MCF 10A (cell line): Measurements from ENCODE around the gene INHBB. TPM values are rescaled to one million over a fixed set of nuclear protein-coding genes. Genes with fewer than 3 reads are reported as not detected.
"Not testable (repeated sequence)": the region's sequence is repeated elsewhere in the genome, so short reads cannot be mapped to it uniquely, and the experiment has no call there.

Experiments
- BruUV-seq: library from RNA; stranded (reverse); fragments of 400-500 nt; replicated peaks from 2 replicates; lab custom pipeline; 2021; lab: Mats Ljungman, UMichigan
- CTCF ChIA-PET: fragments of 300-600 bp; sonication (Branson Sonifier 250); formaldehyde crosslinking; extraction: SDS; loops from one replicate; lab custom pipeline; 2021; ENCODE audit warnings: antibody characterized with exemption, inconsistent platforms; lab: Yijun Ruan, JAX
- POLR2A ChIA-PET: fragments of 300-600, 350-650 bp; sonication (Branson Sonifier 250); formaldehyde crosslinking; extraction: SDS; loops from one replicate; lab custom pipeline; 2020; ENCODE audit warnings: antibody characterized with exemption, inconsistent platforms; lab: Yijun Ruan, JAX
- DNase-seq: peaks from one replicate; pipeline ENCODE4 v3.0.0-alpha.2; 2018; ENCODE audit not compliant: unreplicated experiment
- H3K27ac Mint-ChIP-seq: one replicate; pipeline ENCODE4 v1.8.0; 2022; ENCODE audit warnings: mild to moderate bottlenecking, low read depth, mixed read lengths; ENCODE audit not compliant: unreplicated experiment
- H3K27me3 Mint-ChIP-seq: one replicate; pipeline ENCODE4 v1.8.0; 2022; ENCODE audit warnings: mixed read lengths; ENCODE audit not compliant: insufficient read depth, unreplicated experiment
- H3K36me3 Mint-ChIP-seq: one replicate; pipeline ENCODE4 v1.8.0; 2022; ENCODE audit warnings: mild to moderate bottlenecking, moderate library complexity, mixed read lengths; ENCODE audit not compliant: insufficient read depth, unreplicated experiment
- H3K4me1 Mint-ChIP-seq: one replicate; pipeline ENCODE4 v1.8.0; 2022; ENCODE audit warnings: mixed read lengths; ENCODE audit not compliant: insufficient read depth, unreplicated experiment
- H3K4me3 Mint-ChIP-seq: one replicate; pipeline ENCODE4 v1.8.0; 2022; ENCODE audit warnings: mild to moderate bottlenecking, moderate library complexity, mixed read lengths; ENCODE audit not compliant: unreplicated experiment
- H3K9me3 Mint-ChIP-seq: one replicate; pipeline ENCODE4 v1.8.0; 2022; ENCODE audit warnings: mixed read lengths; ENCODE audit not compliant: unreplicated experiment
- intact Hi-C: fragments of 100-400 bp; cut with micrococcal nuclease; formaldehyde crosslinking; loops from 2 replicates; pipeline ENCODE4 v1.14.1; 2022
- total RNA-seq: library from RNA; stranded (reverse); gene quantifications from 2 replicates; pipeline ENCODE4 v1.2.3, GENCODE V29; 2022
- TF ChIP-seq, protein P1 (sequence below): fragments of 200-600 bp; IDR thresholded peaks from one replicate; pipeline ENCODE4 v1.8.0; 2022; ENCODE audit warnings: antibody characterized with exemption, mild to moderate bottlenecking; ENCODE audit not compliant: unreplicated experiment

INHBB gene
- total RNA-seq, 1 experiment from 2014 or later: 0.16 TPM

DNA sequence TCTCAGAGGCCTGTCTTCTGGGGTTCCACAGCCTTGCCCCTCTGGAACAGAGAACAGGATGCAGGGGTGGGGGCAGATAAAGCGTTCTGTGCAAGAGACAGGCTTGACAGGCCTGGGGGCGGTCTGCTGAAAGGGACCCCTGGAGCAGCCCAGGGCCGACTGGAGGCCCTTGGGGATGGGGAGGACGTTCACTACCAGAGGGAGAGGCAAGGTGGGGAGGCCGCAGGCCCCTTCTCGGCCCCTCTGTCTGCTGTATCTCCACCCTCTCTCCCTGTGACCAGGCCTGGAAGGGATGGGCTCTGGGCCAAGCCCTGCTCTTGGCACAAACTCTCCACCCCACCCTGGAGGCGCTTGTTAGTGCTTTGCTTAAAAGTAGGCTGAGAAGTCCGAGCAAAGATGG is 27.3 kb upstream of the INHBB start:
- intact Hi-C loops: loop anchor here (10.0 kb wide), 1 partner anchor 356 kb away; no protein-coding TSS in a partner anchor
- Mint-ChIP-seq H3K4me1 (peaks cover 27% of the 10 kb centered on the region), H3K27me3 (no peaks in the 10 kb centered on the region), H3K9me3 (no peaks in the 10 kb centered on the region), H3K27ac (peak overlapping the region; percentile 54), H3K4me3 (peak overlapping the region; percentile 40), H3K36me3 (peaks cover 6% of the 10 kb centered on the region)
- BruUV-seq: no TSS peak
- POLR2A ChIA-PET: interaction anchor here (0.7 kb wide), 2 partner anchors 38 to 563 kb away, joined by 3 read pairs; no protein-coding TSS in a partner anchor
- TF ChIP-seq, protein P1, sequence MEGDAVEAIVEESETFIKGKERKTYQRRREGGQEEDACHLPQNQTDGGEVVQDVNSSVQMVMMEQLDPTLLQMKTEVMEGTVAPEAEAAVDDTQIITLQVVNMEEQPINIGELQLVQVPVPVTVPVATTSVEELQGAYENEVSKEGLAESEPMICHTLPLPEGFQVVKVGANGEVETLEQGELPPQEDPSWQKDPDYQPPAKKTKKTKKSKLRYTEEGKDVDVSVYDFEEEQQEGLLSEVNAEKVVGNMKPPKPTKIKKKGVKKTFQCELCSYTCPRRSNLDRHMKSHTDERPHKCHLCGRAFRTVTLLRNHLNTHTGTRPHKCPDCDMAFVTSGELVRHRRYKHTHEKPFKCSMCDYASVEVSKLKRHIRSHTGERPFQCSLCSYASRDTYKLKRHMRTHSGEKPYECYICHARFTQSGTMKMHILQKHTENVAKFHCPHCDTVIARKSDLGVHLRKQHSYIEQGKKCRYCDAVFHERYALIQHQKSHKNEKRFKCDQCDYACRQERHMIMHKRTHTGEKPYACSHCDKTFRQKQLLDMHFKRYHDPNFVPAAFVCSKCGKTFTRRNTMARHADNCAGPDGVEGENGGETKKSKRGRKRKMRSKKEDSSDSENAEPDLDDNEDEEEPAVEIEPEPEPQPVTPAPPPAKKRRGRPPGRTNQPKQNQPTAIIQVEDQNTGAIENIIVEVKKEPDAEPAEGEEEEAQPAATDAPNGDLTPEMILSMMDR: no peak
- peak; percentile 47 for DNase-seq
- CTCF ChIA-PET: interaction anchor here (0.6 to 1.5 kb wide), 7 partner anchors 18 to 362 kb away, joined by 3 to 7 read pairs (median 4); no protein-coding TSS in a partner anchor

DNA sequence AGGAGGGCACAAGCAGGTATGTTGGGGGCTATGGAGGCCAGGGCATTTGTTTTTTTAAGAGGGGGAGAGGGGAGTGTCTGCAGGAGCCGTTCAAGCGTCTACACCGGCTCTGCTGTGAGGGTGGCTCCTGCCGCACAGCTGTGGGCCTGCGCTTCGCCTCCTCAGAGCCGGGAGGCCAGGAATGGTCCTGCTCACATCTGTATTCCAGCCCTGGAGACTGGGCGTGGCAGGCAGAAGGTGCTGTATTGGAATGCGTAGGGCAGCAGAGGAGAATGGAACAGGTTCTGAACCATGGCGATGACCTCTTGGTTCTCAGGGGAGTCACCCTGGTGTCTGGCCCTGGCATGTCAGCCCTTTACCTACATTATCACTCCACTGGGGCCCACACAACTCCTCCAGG is 26.8 kb upstream of the INHBB start:
- H3K27ac Mint-ChIP-seq: peak overlapping the region; percentile 54
- H3K4me1 Mint-ChIP-seq: peaks cover 31% of the 10 kb centered on the region
- DNase-seq: no peak
- POLR2A ChIA-PET: interaction anchor here (0.6 to 2.1 kb wide), 4 partner anchors 29 to 732 kb away, joined by 3 to 6 read pairs (median 4); no protein-coding TSS in a partner anchor
- TF ChIP-seq, protein P1: no peak
- no TSS peak for BruUV-seq
- H3K9me3 Mint-ChIP-seq: no peaks in the 10 kb centered on the region
- peak overlapping the region; percentile 40 for H3K4me3 Mint-ChIP-seq
- intact Hi-C loops: loop anchor here (10.0 kb wide), 1 partner anchor 356 kb away; no protein-coding TSS in a partner anchor
- H3K36me3 Mint-ChIP-seq: peaks cover 6% of the 10 kb centered on the region
- CTCF ChIA-PET: interaction anchor here (0.6 to 2.1 kb wide), 10 partner anchors 18 to 755 kb away, joined by 3 to 10 read pairs (median 4); no protein-coding TSS in a partner anchor
- no peaks in the 10 kb centered on the region for H3K27me3 Mint-ChIP-seq

DNA sequence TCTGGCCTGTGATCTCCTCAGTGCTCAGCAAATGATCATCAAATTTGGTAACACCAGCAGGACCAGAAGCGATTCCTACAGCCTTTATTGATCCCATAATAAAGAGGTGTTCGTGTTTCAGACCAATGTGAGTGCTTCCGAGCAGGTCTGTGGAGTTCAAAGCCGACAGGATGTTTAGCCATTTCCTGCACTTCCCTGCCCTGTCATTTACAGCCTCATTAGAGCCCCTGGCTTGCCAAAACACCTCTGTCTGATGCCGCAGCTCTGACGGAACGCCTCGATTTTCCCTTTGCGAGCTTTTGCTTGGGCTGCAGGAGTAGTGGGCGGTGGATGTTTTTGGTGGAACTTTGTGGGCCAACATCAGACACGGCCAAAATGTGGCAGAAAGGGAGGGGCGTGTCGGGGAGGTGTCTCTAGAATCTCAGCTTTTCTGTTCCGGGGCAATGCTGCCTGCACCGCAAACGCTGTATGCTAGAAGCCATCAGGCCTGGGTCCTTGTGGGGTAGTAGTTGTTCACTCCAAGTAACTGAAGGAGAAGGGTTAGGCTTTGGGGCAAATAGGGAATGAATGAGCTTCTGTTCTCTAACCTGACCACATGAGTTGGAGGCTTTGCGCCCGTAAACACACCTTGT is 26.1 kb upstream of the INHBB start:
- TF ChIP-seq, protein P1: no peak
- Mint-ChIP-seq H3K36me3 (peaks cover 3% of the 10 kb centered on the region), H3K27me3 (no peaks in the 10 kb centered on the region), H3K27ac (no peak overlapping the region), H3K9me3 (no peaks in the 10 kb centered on the region), H3K4me1 (peaks cover 31% of the 10 kb centered on the region), H3K4me3 (no peak overlapping the region)
- intact Hi-C loops: loop anchor here (10.0 kb wide), 1 partner anchor 355 kb away; no protein-coding TSS in a partner anchor
- BruUV-seq: no TSS peak
- DNase-seq: no peak
- CTCF ChIA-PET: interaction anchor here (0.6 to 2.1 kb wide), 11 partner anchors 12 to 755 kb away, joined by 3 to 10 read pairs (median 3); no protein-coding TSS in a partner anchor
- POLR2A ChIA-PET: interaction anchor here (0.6 to 2.1 kb wide), 12 partner anchors 16 to 731 kb away, joined by 3 to 9 read pairs (median 3); partner anchors contain the start of genes EPB41L5 and RALB

DNA sequence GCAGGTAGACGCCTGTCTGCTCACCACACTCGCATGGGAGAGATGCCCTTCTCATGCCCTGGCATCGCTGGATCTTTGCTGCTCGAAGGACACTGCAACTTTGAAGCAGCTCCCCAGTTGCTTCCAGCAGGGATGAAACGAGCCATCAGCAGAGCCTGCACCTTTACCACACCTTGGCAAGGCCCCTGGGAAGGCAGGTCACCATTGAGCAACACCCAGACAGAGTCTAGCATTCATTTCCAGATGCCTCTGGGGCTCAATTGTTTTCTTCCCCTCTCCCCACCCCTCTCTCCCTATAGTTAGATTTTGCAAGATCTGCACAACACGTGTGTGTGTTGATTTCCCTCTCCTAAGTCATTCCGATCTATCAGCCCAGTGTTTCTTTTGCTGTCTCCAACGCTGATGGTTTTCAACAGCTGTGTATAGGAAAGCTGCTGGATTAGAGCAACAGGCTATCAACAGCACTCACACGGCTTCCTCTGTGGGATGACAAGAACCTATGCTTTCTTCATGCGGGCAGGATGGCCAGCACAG is 25.6 kb upstream of the INHBB start:
- Mint-ChIP-seq H3K9me3 (no peaks in the 10 kb centered on the region), H3K4me3 (peak overlapping the region; percentile 25), H3K4me1 (peaks cover 31% of the 10 kb centered on the region), H3K36me3 (no peaks in the 10 kb centered on the region), H3K27ac (peak overlapping the region; percentile 71), H3K27me3 (no peaks in the 10 kb centered on the region)
- BruUV-seq: no TSS peak
- TF ChIP-seq, protein P1: no peak
- intact Hi-C loops: no loop called here
- CTCF ChIA-PET: interaction anchor here (0.6 to 2.1 kb wide), 9 partner anchors 12 to 754 kb away, joined by 3 to 10 read pairs (median 4); no protein-coding TSS in a partner anchor
- peak; percentile 94 for DNase-seq
- POLR2A ChIA-PET: interaction anchor here (0.6 to 2.1 kb wide), 11 partner anchors 16 to 364 kb away, joined by 3 to 9 read pairs (median 3); partner anchors contain the start of genes EPB41L5 and RALB

DNA sequence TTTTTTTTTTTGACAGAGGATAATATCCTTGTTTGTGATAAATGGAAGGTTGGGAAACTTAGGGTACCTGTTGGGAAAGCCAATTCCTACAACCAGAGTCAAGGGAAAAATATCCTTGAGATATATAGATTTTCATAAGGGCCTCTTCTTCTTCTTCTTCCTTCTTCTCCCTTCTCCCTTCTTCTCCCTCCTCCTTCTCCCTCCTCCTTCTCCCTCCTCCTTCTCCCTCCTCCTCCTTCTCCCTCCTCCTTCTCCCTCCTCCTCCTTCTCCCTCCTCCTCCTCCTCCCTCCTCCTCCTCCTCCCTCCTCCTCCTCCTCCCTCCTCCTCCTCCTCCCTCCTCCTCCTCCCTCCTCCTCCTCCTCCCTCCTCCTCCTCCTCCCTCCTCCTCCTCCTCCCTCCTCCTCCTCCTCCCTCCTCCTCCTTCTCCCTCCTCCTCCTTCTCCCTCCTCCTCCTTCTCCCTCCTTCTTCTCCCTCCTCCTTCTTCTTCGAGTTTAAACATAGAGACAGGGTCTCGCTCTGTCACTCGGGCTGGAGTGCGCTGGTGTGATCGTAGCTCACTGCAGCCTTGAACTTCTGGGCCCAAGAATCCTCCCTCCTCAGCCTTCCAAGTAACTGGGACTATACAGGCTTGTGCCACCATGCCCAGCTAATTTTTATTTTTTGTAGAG is 24.9 kb upstream of the INHBB start:
- intact Hi-C loops: not testable (repeated sequence)

More for the DNA sequence above, 24.9 kb upstream of the INHBB start:
- H3K27ac Mint-ChIP-seq: peak overlapping the region; percentile 71
- H3K9me3 Mint-ChIP-seq, BruUV-seq, H3K36me3 Mint-ChIP-seq, DNase-seq, H3K27me3 Mint-ChIP-seq: not testable (repeated sequence)
- CTCF ChIA-PET: interaction anchor here (0.5 to 2.1 kb wide), 7 partner anchors 11 to 359 kb away, joined by 3 to 10 read pairs (median 4); no protein-coding TSS in a partner anchor
- H3K4me3 Mint-ChIP-seq: peak overlapping the region; percentile 25
- H3K4me1 Mint-ChIP-seq: peaks cover 31% of the 10 kb centered on the region
- POLR2A ChIA-PET: interaction anchor here (0.8 to 2.1 kb wide), 8 partner anchors 15 to 363 kb away, joined by 3 to 9 read pairs (median 3); partner anchors contain the start of gene EPB41L5
